HCT116 (cell line): ENCODE measurements around the gene MED28. TPM values are rescaled to one million over a fixed set of nuclear protein-coding genes. Genes with fewer than 3 reads are reported as not detected.

Experiments used
- ATAC-seq: fragments of 200-7000 bp; cut with Tn5 transposase; 2 replicates; pipeline ENCODE4 v1.9.1; 2020; ENCODE audit warnings: mild to moderate bottlenecking, moderate library complexity
- BruUV-seq: library from RNA; stranded (reverse); fragments of 400-500 nt; replicated peaks from 2 replicates; lab custom pipeline; 2021; lab: Mats Ljungman, UMichigan
- CTCF ChIA-PET: fragments of 300-600 bp; sonication (Branson Sonifier 250); formaldehyde crosslinking; loops from one replicate; lab custom pipeline; 2021; ENCODE audit warnings: antibody characterized with exemption; lab: Charles Lee
- POLR2A ChIA-PET: fragments of 300-600, 350-600 bp; sonication (Branson Sonifier 250); formaldehyde crosslinking; loops from one replicate; lab custom pipeline; 2021; ENCODE audit warnings: antibody characterized with exemption; lab: Charles Lee
- RAD21 ChIA-PET, 2 experiments: fragments of 300-600 bp; sonication (Branson Sonifier 250); formaldehyde crosslinking; loops; one replicate each; lab custom pipeline; 2023; ENCODE audit warnings: low total read pairs in 2 of 2; ENCODE audit not compliant: uncharacterized antibody in 2 of 2, unreplicated experiment in 2 of 2, low non-redundant PET in 1 of 2; lab: Charles Lee
- DNase-seq: peaks from one replicate; pipeline ENCODE4 v3.0.0-alpha.2; 2010; ENCODE audit warnings: low read depth, low spot score
- H2AFZ ChIP-seq: fragments of 200-600 bp; shearing (Covaris generic), sonication (generic); 2 replicates; pipeline ENCODE4 v1.6.1; 2017; ENCODE audit warnings: low read depth, mixed run types, mixed read lengths, antibody characterized with exemption, low read length; ENCODE audit not compliant: poor library complexity, severe bottlenecking
- H3K27ac ChIP-seq: 2 replicates; pipeline ENCODE4 v1.5.1; 2012; ENCODE audit warnings: low read depth, low read length
- H3K27me3 ChIP-seq: fragments of 200-600 bp; sonication (generic); 2 replicates; pipeline ENCODE4 v1.6.1; 2016; ENCODE audit warnings: mixed run types, low read length, mixed read lengths; ENCODE audit not compliant: insufficient read depth
- H3K36me3 ChIP-seq, 2 experiments: fragments of 200-500 bp in 1 of 2; fragments of 200-600 bp in 1 of 2; sonication (Bioruptor generic) in 1 of 2; sonication (generic) in 1 of 2; 2 replicates each; pipeline versions ENCODE4 v1.5.1 to v1.6.1; 2014 to 2016; ENCODE audit warnings: low read length in 2 of 2, inconsistent platforms in 1 of 2, mixed read lengths in 1 of 2, mixed run types in 1 of 2; ENCODE audit not compliant: insufficient read depth in 2 of 2, control insufficient read depth in 1 of 2
- H3K4me1 ChIP-seq, 2 experiments: fragments of 200-600 bp in 1 of 2; sonication (generic) in 1 of 2; 2 replicates each; pipeline versions ENCODE4 v1.5.1 to v1.6.1; 2012 to 2017; ENCODE audit warnings: low read length in 2 of 2, inconsistent platforms in 1 of 2, mild to moderate bottlenecking in 1 of 2, mixed read lengths in 1 of 2, mixed run types in 1 of 2, moderate library complexity in 1 of 2; ENCODE audit not compliant: insufficient read depth in 2 of 2, control insufficient read depth in 1 of 2
- H3K4me2 ChIP-seq: fragments of 200-600 bp; sonication (generic); 2 replicates; pipeline ENCODE4 v1.6.1; 2017; ENCODE audit warnings: mixed run types, low read length, mixed read lengths
- H3K4me3 ChIP-seq, 2 experiments: fragments of 200-600 bp in 1 of 2; sonication (generic) in 1 of 2; replicated peaks in 1 of 2; 2 replicates each; pipeline ENCODE4 v1.5.1; 2011 to 2016; ENCODE audit warnings: low read length in 2 of 2, control low read depth in 1 of 2, low read depth in 1 of 2, mild to moderate bottlenecking in 1 of 2, mixed read lengths in 1 of 2, mixed run types in 1 of 2
- H3K79me2 ChIP-seq: fragments of 200-600 bp; sonication (generic); 2 replicates; pipeline ENCODE4 v1.6.1; 2017; ENCODE audit warnings: mild to moderate bottlenecking, mixed run types, low read length, moderate library complexity, mixed read lengths; ENCODE audit not compliant: insufficient read depth
- H3K9ac ChIP-seq: fragments of 200-600 bp; sonication (generic); 2 replicates; pipeline ENCODE4 v1.6.1; 2016; ENCODE audit warnings: low read length, mixed read lengths
- H3K9me2 ChIP-seq: fragments of 200-600 bp; sonication (generic), shearing (Covaris generic); 2 replicates; pipeline ENCODE4 v1.6.1; 2017; ENCODE audit warnings: mixed run types, mild to moderate bottlenecking, moderate library complexity; ENCODE audit not compliant: insufficient read depth
- H3K9me3 ChIP-seq, 2 experiments: fragments of 200-500 bp in 1 of 2; fragments of 200-600 bp in 1 of 2; sonication (Bioruptor generic) in 1 of 2; sonication (generic) in 1 of 2; 2 replicates each; pipeline ENCODE4 v1.6.1; 2014 to 2017; ENCODE audit warnings: low read length in 2 of 2, mixed read lengths in 2 of 2, inconsistent platforms in 1 of 2, low read depth in 1 of 2, mild to moderate bottlenecking in 1 of 2, mixed run types in 1 of 2, moderate library complexity in 1 of 2; ENCODE audit not compliant: control insufficient read depth in 1 of 2, insufficient read depth in 1 of 2
- H4K20me1 ChIP-seq: fragments of 200-600 bp; sonication (generic), shearing (Covaris generic); 2 replicates; pipeline ENCODE4 v1.6.1; 2017; ENCODE audit warnings: mixed run types, mild to moderate bottlenecking, moderate library complexity; ENCODE audit not compliant: insufficient read depth
- CEBPB ChIP-seq: IDR thresholded peaks from 2 replicates; pipeline ENCODE4 v1.6.1; 2012; ENCODE audit warnings: low read depth
- CTCF ChIP-seq, 3 experiments: fragments of 200-600 bp in 1 of 3; sonication (generic) in 1 of 3; IDR thresholded peaks in 2 of 3; conservative IDR thresholded peaks in 1 of 3; 2 replicates each; pipeline ENCODE4 v1.5.1; 2012 to 2017; ENCODE audit warnings: low read depth in 2 of 3, low read length in 2 of 3, antibody characterized with exemption in 1 of 3, borderline replicate concordance in 1 of 3, control low read depth in 1 of 3, mild to moderate bottlenecking in 1 of 3, mixed read lengths in 1 of 3, mixed run types in 1 of 3, moderate library complexity in 1 of 3; ENCODE audit not compliant: insufficient read depth in 1 of 3
- EGR1 ChIP-seq: IDR thresholded peaks from 2 replicates; pipeline ENCODE4 v1.6.1; 2012; ENCODE audit warnings: low read depth
- ELF1 ChIP-seq: IDR thresholded peaks from 2 replicates; pipeline ENCODE4 v1.6.1; 2012; ENCODE audit warnings: low read depth, borderline replicate concordance
- EZH2 ChIP-seq: fragments of 200-600 bp; sonication (generic); IDR thresholded peaks from 2 replicates; pipeline ENCODE4 v1.6.1; 2017; ENCODE audit warnings: antibody characterized with exemption, mixed run types
- FOSL1 ChIP-seq: IDR thresholded peaks from 2 replicates; pipeline ENCODE4 v1.6.1; 2012; ENCODE audit warnings: low read depth
- MAX ChIP-seq: IDR thresholded peaks from 2 replicates; pipeline ENCODE4 v1.6.1; 2012
- POLR2AphosphoS5 ChIP-seq: IDR thresholded peaks from 2 replicates; pipeline ENCODE4 v1.6.1; 2011; ENCODE audit warnings: mild to moderate bottlenecking, low read depth, low read length, moderate library complexity
- RAD21 ChIP-seq: IDR thresholded peaks from 2 replicates; pipeline ENCODE4 v1.6.1; 2012; ENCODE audit warnings: low read depth, mild to moderate bottlenecking
- REST ChIP-seq: IDR thresholded peaks from 2 replicates; pipeline ENCODE4 v1.6.1; 2012; ENCODE audit warnings: low read depth
- SIN3A ChIP-seq: IDR thresholded peaks from 2 replicates; pipeline ENCODE4 v1.6.1; 2012; ENCODE audit warnings: low read depth
- SP1 ChIP-seq: IDR thresholded peaks from 2 replicates; pipeline ENCODE4 v1.6.1; 2012; ENCODE audit warnings: low read depth
- SRF ChIP-seq: IDR thresholded peaks from 2 replicates; pipeline ENCODE4 v1.6.1; 2012; ENCODE audit warnings: low read depth
- YY1 ChIP-seq: IDR thresholded peaks from 2 replicates; pipeline ENCODE4 v1.6.1; 2011; ENCODE audit warnings: low read length, low read depth, moderate library complexity, mild to moderate bottlenecking; ENCODE audit not compliant: insufficient replicate concordance; ENCODE audit errors: extremely low read depth
- ZFX ChIP-seq: fragments of 450-650 bp; IDR thresholded peaks from 2 replicates; pipeline ENCODE4 v1.6.1; 2017
- intact Hi-C: fragments of 100-400 bp; cut with micrococcal nuclease; formaldehyde crosslinking; loops from 2 replicates; pipeline ENCODE4 v1.10.0; 2022
- total RNA-seq: library from RNA; stranded (reverse); gene quantifications from one replicate; pipeline ENCODE4 v1.2.1, GENCODE V29; 2021; ENCODE audit not compliant: unreplicated experiment

Gene MED28
- total RNA-seq, 1 experiment from 2014 or later, result 48.8 TPM

- POLR2A ChIA-PET, result no interaction called here
- BruUV-seq, result no TSS peak
- CTCF ChIA-PET, result no interaction called here
These were observed 32.9 kb downstream of the MED28 start for GRCh38 chr4:17647176-17647806.

More at GRCh38 chr4:17647176-17647806, 32.9 kb downstream of the MED28 start:
- no peak for DNase-seq
- intact Hi-C loops, result no loop called here
- Histone ChIP-seq H3K36me3 (no peaks in the 10 kb centered on the region), H4K20me1 (no peaks in the 10 kb centered on the region), H3K4me2 (no peak overlapping the region), H2AFZ (no peak overlapping the region), H3K27ac (no peak overlapping the region), H3K4me1 (no peaks in the 10 kb centered on the region), H3K9me2 (no peaks in the 10 kb centered on the region), H3K4me3 (no peak overlapping the region), H3K27me3 (no peaks in the 10 kb centered on the region), H3K9me3 (no peaks in the 10 kb centered on the region), H3K9ac (no peak overlapping the region), H3K79me2 (no peaks in the 10 kb centered on the region)
- TF ChIP-seq SIN3A (no peak), RAD21 (no peak), EGR1 (no peak), SRF (no peak), ZFX (no peak), ELF1 (no peak), POLR2AphosphoS5 (no peak), CTCF (IDR thresholded peaks at IDR 0.05 in 2 of 3, conservative IDR thresholded peaks at IDR 0.05 in 1 of 3; ENCODE audit: borderline replicate concordance in 1 of 3, insufficient read depth in 1 of 3, low read depth in 2 of 3, low read length in 2 of 3) (no peak), EZH2 (no peak), SP1 (no peak), MAX (no peak), FOSL1 (no peak), REST (no peak), YY1 (no peak), CEBPB (no peak)
- RAD21 ChIA-PET, result no interaction called here
- no peak for ATAC-seq
